GM18520 (cell line): Measurements from ENCODE around the gene MYLK.
"Not testable (repeated sequence)": the region's sequence is repeated elsewhere in the genome, so short reads cannot be mapped to it uniquely, and the experiment has no call there.

Experiments
- ATAC-seq: cut with Tn5 transposase; IDR thresholded peaks from one replicate; pipeline ENCODE4 v1.9.1; 2021; ENCODE audit not compliant: unreplicated experiment

MYLK gene

GRCh38 chr3:123606527-123606926 lies 277.6 kb downstream of the MYLK start:
- ATAC-seq: no peak

GRCh38 chr3:123605789-123606234 lies 278.3 kb downstream of the MYLK start:
- peak; percentile 78 for ATAC-seq

GRCh38 chr3:123603153-123603552 lies 281.0 kb downstream of the MYLK start:
- not testable (repeated sequence) for ATAC-seq

- no peak for ATAC-seq
Observed at GRCh38 chr3:123602325-123602724, 281.8 kb downstream of the MYLK start.

GRCh38 chr3:123600863-123601262 lies 283.3 kb downstream of the MYLK start:
- not testable (repeated sequence) for ATAC-seq

- no peak for ATAC-seq
Observed at GRCh38 chr3:123597561-123597960, 286.6 kb downstream of the MYLK start.

- ATAC-seq: no peak
Observed at GRCh38 chr3:123595396-123596180, 288.5 kb downstream of the MYLK start.

- ATAC-seq: no peak
Observed at GRCh38 chr3:123593381-123593780, 290.8 kb downstream of the MYLK start.

GRCh38 chr3:123590685-123591450 lies 293.3 kb downstream of the MYLK start:
- ATAC-seq: no peak

GRCh38 chr3:123587401-123587800 lies 296.7 kb downstream of the MYLK start:
- no peak for ATAC-seq

GRCh38 chr3:123586968-123587367 lies 297.2 kb downstream of the MYLK start:
- ATAC-seq: no peak

- no peak for ATAC-seq
Observed at GRCh38 chr3:123586131-123586530, 298.0 kb downstream of the MYLK start.

- ATAC-seq: peak; percentile 88
Observed at GRCh38 chr3:123584988-123585937, 298.9 kb downstream of the MYLK start, which contains the start of gene HACD2. Gene HACD2, minus strand, starts transcription at chr3:123585053. Its CDS starts 26 bp downstream, at chr3:123585027.

- peak; percentile 10 for ATAC-seq
Observed at GRCh38 chr3:123584284-123584987, 299.7 kb downstream of the MYLK start.

- no peak for ATAC-seq
Observed at GRCh38 chr3:123583561-123583960, 300.6 kb downstream of the MYLK start.

GRCh38 chr3:123582315-123582714 lies 301.8 kb downstream of the MYLK start:
- ATAC-seq: no peak

- no peak for ATAC-seq
Observed at GRCh38 chr3:123576122-123576521, 308.0 kb downstream of the MYLK start.

- no peak for ATAC-seq
Observed at GRCh38 chr3:123571973-123572365, 312.2 kb downstream of the MYLK start.

GRCh38 chr3:123571264-123571972 lies 312.7 kb downstream of the MYLK start:
- ATAC-seq: no peak

- no peak for ATAC-seq
Observed at GRCh38 chr3:123568875-123569274, 315.3 kb downstream of the MYLK start.
